Measurements from ENCODE around the gene SLC24A4.
A peak's percentile ranks its signal among the peaks of the same experiment; 100 is the strongest.

SLC24A4 gene

DNA sequence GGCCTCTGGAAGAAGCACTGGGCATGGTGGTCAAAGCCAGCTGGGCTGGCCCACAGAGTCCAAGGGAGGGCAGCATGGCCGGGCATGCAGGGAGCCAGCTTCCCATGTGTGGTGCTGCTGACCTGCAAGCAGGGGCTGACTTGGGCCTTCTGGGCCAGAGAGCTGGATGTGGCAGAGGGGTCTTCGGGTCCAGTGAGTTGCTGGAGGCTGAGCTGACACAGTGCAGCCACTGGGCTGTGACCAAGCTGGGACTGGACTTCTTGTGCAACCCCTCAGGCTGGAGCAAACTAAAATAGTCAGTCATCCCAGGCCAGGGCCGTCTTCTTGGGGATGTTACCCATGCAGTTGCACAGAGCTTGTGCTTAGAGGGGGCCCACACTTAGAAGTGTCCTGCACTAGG is 183.3 kb downstream of the SLC24A4 start:
- no peak for DNase-seq

DNA sequence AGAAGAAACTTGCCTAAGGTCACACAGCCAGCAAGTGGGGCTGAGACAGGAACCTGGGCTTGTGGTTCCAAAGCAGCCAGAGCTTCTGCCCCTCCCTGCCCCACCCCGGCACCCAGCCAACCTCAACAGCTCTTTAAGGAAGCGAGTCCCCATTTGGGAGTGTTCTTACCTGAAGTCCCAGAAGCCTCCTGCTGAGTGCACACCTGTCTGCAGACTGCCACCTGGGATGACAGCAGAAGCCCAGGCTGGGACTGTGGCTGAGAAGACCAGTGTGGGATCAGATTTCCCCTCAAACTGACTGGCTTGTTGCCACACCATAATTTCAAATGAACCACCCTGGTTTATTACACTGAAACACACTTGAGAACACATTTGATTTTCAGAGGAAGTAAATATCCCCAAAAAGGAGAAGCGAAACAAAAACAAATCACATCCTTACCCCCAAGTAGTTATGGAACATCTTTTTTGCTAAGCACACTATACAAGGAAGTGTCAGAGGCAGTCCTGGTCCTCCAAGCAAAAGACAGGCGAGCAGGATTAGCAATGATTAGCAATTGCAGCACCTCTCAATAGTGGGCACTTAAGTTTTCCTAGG is 184.3 kb downstream of the SLC24A4 start:
- no peak for DNase-seq

- no peak for DNase-seq
Measured at GRCh38 chr14:92510972-92511371, 188.0 kb downstream of the SLC24A4 start.

- DNase-seq = no peak
Measured at GRCh38 chr14:92511453-92512238, 188.7 kb downstream of the SLC24A4 start.

GRCh38 chr14:92512807-92513203 is 189.8 kb downstream of the SLC24A4 start:
- no peak for DNase-seq

DNA sequence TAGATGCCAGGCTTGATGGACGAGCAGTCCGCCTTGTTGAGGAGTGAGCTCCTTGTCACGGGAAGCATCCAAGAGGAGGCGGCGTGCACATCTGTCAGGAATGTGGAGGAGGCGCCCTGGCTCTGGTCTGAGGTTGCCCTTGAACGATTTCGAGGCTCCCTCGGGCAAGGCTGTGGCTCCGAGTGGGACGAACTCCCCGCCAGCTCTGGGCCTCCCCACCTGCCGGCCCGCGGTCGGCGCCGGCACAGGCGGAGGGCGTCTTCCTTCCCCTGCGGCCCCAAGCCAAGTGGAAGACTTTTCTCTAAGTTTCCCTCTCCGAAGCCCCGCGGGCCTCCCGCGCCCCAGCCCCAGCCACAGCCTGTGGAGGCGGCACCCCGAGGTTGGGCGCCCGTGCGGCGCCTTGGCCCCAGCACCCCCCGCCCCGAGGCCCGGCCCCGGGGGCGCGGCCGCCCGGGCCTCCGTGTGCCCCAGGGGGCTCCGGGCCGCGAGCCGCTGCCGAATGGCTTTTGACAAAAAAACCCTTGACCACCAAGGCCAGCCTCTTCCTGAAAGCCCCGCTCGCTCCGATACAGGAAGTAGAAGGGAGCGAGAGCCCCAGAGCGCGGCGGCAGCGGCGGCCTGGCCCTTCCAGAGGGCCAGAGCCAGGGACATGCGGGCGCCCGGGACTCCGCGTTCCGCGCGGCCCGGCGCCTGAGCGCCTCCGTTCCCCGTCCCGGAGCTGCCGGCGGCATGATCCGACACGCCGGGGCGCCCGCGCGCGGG is 190.4 kb downstream of the SLC24A4 start, which contains the start of gene RIN3:
Gene RIN3, plus strand, starts transcription at position 578 of the 762 bp plus-strand sequence. Its CDS starts 152 bp downstream, at position 730.
- DNase-seq = peak; percentile 12

- no peak for DNase-seq
Measured at GRCh38 chr14:92513966-92514843, 191.2 kb downstream of the SLC24A4 start.

DNA sequence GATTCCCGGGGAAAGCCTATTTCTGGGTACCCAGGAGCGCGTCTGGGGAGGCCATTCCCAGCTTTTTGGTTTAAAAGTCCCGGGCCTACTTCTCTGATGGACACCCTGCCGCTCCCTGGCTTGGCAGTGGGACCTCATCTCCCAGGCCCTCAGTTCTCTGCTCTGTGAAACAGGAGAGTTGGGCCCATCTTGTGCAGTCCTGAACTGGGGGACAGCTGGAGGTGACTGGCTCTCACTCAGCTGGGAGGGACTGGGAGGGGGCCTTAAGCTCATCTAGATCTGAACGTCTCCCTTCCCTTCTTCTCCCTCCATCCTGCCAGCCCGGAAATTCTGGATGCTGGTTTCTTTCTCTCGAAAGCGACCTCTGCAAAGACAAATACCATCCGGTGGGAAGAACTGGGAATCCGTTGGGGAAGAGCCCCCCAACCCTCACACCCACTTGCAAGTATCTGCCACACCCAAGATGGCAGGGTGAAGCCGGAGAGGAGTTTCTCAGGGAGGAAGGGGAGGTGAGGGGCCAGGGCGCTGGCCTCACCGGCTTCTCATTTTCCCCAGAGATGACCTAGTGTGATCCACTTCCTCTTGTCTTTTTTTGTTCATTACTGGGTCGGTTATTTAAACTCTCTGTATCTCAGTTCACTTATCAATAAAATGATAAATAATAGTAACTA is 192.0 kb downstream of the SLC24A4 start:
- DNase-seq = no peak

DNA sequence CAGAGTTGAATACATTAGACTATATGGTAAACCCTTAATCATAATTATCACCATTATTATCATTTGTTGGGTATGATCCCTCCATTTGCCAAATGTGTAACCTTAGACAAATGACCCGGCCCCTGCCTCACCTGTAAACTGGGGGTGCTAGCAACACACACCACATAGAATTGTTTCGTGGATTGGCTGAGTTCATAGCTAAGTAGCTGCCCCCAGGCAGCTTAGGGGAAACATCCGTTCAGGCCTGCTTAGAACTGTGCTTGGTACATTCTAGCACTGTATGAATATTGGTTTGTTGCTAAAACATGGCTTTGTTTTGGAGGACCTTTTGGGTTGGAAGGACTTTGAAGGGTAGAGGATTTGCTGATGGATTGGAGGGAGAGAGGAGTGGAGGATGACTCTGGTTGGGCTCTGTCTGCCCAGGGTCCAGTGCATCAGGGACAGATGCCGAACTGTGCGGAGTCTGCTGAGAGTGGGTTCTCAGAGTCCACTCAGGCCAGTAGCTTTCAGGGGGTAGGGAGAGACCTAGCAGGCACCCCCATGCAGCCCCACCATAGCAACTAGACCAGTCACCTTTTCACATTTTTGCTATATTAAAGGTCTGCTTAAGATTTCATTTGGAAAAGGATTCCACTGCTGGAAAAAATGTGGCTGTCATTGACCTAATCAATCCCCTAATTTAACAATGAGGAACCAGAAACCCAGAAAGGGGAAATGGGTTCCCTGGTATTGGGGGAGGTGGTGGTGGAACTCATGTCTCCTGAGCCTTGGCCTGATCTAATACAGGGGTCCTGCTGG is 192.8 kb downstream of the SLC24A4 start:
- DNase-seq = no peak

DNA sequence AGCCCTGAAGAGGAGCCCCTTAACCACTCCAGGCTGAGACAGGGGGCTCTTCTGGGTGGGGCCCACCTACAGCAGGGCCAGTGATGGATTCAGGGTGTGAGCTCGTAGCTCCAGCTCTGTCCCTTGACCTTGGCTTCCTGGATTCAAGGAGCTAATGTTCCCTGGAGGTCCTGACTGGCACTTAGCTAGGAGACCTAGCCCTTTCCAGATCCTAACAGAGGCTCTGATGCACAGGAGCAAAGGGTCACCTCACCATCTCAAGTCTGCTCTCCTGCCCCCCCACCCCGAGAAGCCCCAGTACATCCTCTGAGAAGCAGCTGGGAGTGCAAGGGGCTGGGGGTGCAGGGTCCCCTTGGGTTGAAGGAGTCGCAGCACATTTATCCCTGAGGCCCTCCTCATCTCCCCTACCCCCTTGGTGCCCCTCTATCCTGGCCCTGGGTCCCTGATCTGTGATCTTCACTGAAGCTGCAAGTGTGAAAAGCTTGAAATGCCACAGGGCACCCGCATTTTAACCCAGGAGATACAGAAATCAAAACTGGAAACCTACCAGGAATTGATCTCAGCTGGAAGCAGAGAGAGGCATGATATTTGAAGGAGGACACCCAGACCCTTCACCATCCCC is 193.5 kb downstream of the SLC24A4 start:
- DNase-seq = no peak

DNA sequence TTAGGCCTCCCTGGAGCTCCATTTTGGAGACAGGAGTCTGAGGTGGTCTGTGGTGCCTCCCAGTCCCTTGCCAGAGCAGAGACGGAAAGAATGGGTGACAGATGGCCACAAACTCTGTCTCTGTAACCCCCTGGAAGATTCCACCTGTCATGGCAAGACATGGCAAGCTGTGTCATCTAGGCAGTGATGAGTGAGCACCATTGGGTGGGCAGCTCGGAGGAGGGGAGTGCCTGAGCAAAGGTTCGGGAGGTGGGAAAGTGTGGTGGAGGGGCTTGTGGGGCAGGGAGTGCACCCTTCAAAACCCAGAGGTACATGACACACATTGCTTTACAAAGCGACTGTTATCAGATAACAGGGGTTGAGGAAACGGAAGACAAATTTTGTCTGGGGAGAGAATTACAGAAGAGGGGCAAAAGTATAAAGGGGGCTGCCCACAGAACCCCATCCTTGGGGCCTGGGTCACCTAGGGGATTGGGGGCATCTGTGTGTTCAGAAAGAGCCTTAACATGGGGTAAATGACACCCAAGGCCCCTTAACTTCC is 194.1 kb downstream of the SLC24A4 start:
- no peak for DNase-seq

DNA sequence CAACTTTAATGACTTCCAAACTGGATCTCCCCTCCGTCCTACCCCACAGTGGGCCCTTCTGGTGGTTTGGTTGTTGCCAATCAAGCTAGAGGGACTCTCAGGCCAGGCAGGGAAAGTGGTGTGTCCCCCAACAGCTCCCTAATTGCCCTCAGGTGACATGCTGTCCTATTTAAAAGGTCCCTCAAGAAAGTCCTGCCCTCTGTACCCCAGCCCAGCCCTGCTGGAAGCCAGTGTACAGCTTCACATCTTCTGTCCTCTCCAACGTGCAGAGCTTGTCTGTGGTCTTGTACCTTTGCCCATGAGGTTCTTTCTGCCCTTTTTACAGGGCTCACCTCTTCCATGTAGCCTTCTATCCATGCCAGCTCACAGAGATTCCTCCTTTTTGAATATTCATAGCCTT is 194.8 kb downstream of the SLC24A4 start:
- DNase-seq = no peak

- no peak for DNase-seq
Measured at GRCh38 chr14:92519246-92520101, 196.5 kb downstream of the SLC24A4 start.

GRCh38 chr14:92520102-92521057 is 197.4 kb downstream of the SLC24A4 start:
- DNase-seq = no peak

GRCh38 chr14:92521058-92521415 is 198.1 kb downstream of the SLC24A4 start:
- no peak for DNase-seq

DNA sequence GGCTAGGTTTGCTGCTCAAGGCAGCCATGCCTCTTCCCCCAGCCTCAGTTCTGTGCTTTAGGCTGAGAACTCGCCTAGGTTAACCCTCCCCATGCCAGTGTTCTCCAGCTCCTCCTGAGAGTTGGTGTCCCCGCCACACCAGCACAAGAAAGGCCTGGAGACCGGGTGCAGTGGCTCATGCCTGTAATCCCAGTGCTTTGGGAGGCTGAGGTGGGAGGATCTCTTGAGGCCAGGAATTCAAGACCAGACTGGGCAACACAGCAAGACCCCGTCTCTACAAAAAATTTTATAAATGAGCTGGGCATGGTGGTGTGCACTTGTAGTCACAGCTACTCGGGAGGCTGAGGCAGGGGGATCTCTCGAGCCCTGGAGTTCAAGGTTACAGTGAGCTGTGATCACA is 200.8 kb downstream of the SLC24A4 start:
- no peak for DNase-seq

- no peak for DNase-seq
Measured at GRCh38 chr14:92524602-92525185, 201.7 kb downstream of the SLC24A4 start.

All from effector CD8-positive, alpha-beta T cell (primary cell).